ENCODE results near the gene COX8A. TPM values are rescaled to one million over a fixed set of nuclear protein-coding genes. Genes with fewer than 3 reads are reported as not detected.
"Not testable (repeated sequence)": the region's sequence is repeated elsewhere in the genome, so short reads cannot be mapped to it uniquely, and the experiment has no call there.

The COX8A gene
- total and polyA plus RNA-seq, 2 donors (not counting 1 experiment from before 2014, with no cell fraction given) = 99.0 to 244 TPM

DNA sequence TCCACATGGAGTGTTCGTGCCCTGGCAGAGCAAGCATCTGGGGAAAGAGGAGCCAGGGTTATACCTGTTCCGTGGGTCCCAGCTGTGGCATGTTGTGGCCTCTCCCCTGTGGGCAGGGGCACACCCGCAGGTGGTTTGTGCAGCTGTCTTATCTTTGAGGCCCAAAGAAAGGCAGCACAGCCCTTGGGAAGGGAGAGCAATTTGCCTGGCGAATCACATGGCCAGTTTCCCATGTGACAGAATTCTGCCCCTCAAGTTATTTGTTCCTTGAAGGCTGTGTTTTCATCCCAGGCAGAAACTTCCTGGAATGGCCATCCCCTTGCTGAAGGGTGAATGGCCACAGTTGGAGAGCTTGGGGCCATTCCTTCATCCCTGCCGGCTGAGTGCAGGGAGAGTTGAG, 16.4 kb upstream of the COX8A start:
- Histone ChIP-seq H2AFZ (ENCODE audit: insufficient read depth, low read depth, low read length, poor library complexity, severe bottlenecking) (no peak overlapping the region), H3K4me3 (ENCODE audit: control extremely low read depth in 1 of 5, extremely low read depth in 1 of 5, insufficient read depth in 1 of 5, low read depth in 2 of 5, low read length in 4 of 5) (no peak overlapping the region), H3K9ac (ENCODE audit: low read length) (no peak overlapping the region), H3K9me3 (ENCODE audit: control extremely low read depth in 1 of 3, control insufficient read depth in 2 of 3, insufficient read depth in 1 of 3, low read length in 2 of 3) (no peaks in the 10 kb centered on the region), H3K4me1 (ENCODE audit: control insufficient read depth in 2 of 2, insufficient read depth in 2 of 2, low read length in 2 of 2) (no peaks in the 10 kb centered on the region), H4K20me1 (ENCODE audit: control insufficient read depth, insufficient read depth, low read length, poor library complexity, severe bottlenecking) (no peaks in the 10 kb centered on the region), H3K27ac (ENCODE audit: low read length in 2 of 2) (no peak overlapping the region), H3K79me2 (ENCODE audit: control insufficient read depth, insufficient read depth, low read length) (no peaks in the 10 kb centered on the region), H3K27me3 (replicated peaks in 1 of 4; ENCODE audit: control extremely low read depth in 1 of 4, control insufficient read depth in 3 of 4, insufficient read depth in 4 of 4, low read length in 3 of 4) (no peaks in the 10 kb centered on the region), H3K36me3 (replicated peaks in 1 of 2; ENCODE audit: control extremely low read depth in 1 of 2, control insufficient read depth in 1 of 2, extremely low read depth in 1 of 2, insufficient read depth in 2 of 2, low read length in 1 of 2) (peaks cover 0 to 33% of the 10 kb centered on the region in 2 experiments), H3K4me2 (replicated peaks; ENCODE audit: low read depth, low read length, poor library complexity, severe bottlenecking) (no peak overlapping the region)
- Mint-ChIP-seq H3K4me3 (no peak overlapping the region), H3K27ac (no peak overlapping the region), H3K4me1 (peaks cover 2% of the 10 kb centered on the region), H3K27me3 (no peaks in the 10 kb centered on the region), H3K9me3 (ENCODE audit: insufficient read depth) (no peaks in the 10 kb centered on the region)
- TF ChIP-seq CTCF (IDR thresholded peaks at IDR 0.05) (no peak), EZH2 (IDR thresholded peaks at IDR 0.05; ENCODE audit: borderline replicate concordance, insufficient read depth, low read depth, low read length, poor library complexity, severe bottlenecking) (no peak)
- CTCF ChIA-PET = interaction anchor here (1.8 kb wide), 1 partner anchor 121 kb away, joined by 10 read pairs; no protein-coding TSS in a partner anchor
- 86% methylated on average over 3 of the region's 5 CpGs for WGBS (ENCODE audit: insufficient coverage)
- no peak for DNase-seq
- ATAC-seq (ENCODE audit: low read depth) = no peak
- intact Hi-C loops (cut with micrococcal nuclease) = no loop called here
- POLR2A ChIA-PET = no interaction called here

DNA sequence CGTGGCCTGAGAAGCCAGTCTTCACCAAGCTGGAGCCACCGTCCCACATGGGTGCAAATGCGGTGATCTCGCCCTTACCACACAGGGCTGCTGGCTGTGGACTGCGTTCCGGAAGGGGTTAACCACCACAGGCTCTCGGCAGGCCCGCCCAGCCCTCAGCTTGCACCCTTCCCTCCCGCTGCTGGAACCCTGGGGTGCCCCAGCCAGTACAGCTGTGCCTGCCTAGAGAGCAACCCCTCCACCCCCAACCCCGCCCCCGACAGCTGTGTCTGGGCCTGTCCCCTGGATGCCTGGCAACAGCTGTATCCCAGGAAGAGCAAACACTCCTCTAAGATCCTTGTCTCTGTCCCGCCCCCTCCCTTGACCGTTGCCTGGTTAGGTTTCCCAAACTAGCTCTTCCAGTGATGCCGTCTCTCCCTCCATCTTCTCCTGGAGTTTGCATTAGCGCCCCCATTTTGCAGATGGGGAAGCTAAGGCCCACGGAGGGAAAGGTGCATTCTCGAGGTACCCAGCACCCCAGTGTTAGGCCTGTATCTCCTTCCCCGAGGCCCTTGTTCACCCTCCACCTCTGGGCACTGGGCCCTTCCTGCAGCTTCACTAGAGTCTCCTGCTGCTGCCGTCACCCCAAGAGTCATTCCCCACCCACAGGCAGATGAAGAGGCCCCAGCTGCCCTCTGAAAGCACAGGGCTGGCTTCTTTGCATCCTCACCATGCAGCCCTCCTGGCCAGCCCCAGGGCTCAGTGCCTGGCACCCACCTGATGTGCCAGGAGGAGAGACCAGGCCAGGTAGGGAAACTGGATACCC, 12.6 kb upstream of the COX8A start:
- H3K27ac ChIP-seq (ENCODE audit: low read length in 2 of 2) = no peak overlapping the region
- no peak for TF ChIP-seq CTCF (IDR thresholded peaks at IDR 0.05)
- TF ChIP-seq EZH2 (IDR thresholded peaks at IDR 0.05; ENCODE audit: borderline replicate concordance, insufficient read depth, low read depth, low read length, poor library complexity, severe bottlenecking) = no peak
- no peaks in the 10 kb centered on the region for H3K9me3 ChIP-seq (ENCODE audit: control extremely low read depth in 1 of 3, control insufficient read depth in 2 of 3, insufficient read depth in 1 of 3, low read length in 2 of 3)
- no peak for ATAC-seq (ENCODE audit: low read depth)
- Mint-ChIP-seq H3K9me3 (ENCODE audit: insufficient read depth) (no peaks in the 10 kb centered on the region), H3K27me3 (no peaks in the 10 kb centered on the region), H3K4me3 (no peak overlapping the region), H3K27ac (no peak overlapping the region), H3K4me1 (peaks cover 2% of the 10 kb centered on the region)
- H3K4me2 ChIP-seq (replicated peaks; ENCODE audit: low read depth, low read length, poor library complexity, severe bottlenecking) = no peak overlapping the region
- no peaks in the 10 kb centered on the region for H3K4me1 ChIP-seq (ENCODE audit: control insufficient read depth in 2 of 2, insufficient read depth in 2 of 2, low read length in 2 of 2)
- ChIA-PET CTCF (interaction anchor here (1.8 to 2.5 kb wide), 2 partner anchors 16 to 125 kb away, joined by 5 to 6 read pairs; no protein-coding TSS in a partner anchor), POLR2A (no interaction called here)
- H3K9ac ChIP-seq (ENCODE audit: low read length) = no peak overlapping the region
- DNase-seq = no peak
- no peaks in the 10 kb centered on the region for H3K36me3 ChIP-seq (replicated peaks in 1 of 2; ENCODE audit: control extremely low read depth in 1 of 2, control insufficient read depth in 1 of 2, extremely low read depth in 1 of 2, insufficient read depth in 2 of 2, low read length in 1 of 2)
- H3K79me2 ChIP-seq (ENCODE audit: control insufficient read depth, insufficient read depth, low read length) = no peaks in the 10 kb centered on the region
- H3K4me3 ChIP-seq (ENCODE audit: control extremely low read depth in 1 of 5, extremely low read depth in 1 of 5, insufficient read depth in 1 of 5, low read depth in 2 of 5, low read length in 4 of 5) = no peak overlapping the region
- H3K27me3 ChIP-seq (replicated peaks in 1 of 4; ENCODE audit: control extremely low read depth in 1 of 4, control insufficient read depth in 3 of 4, insufficient read depth in 4 of 4, low read length in 3 of 4) = no peaks in the 10 kb centered on the region
- H2AFZ ChIP-seq (ENCODE audit: insufficient read depth, low read depth, low read length, poor library complexity, severe bottlenecking) = no peak overlapping the region
- no peaks in the 10 kb centered on the region for H4K20me1 ChIP-seq (ENCODE audit: control insufficient read depth, insufficient read depth, low read length, poor library complexity, severe bottlenecking)
- WGBS (ENCODE audit: insufficient coverage) = 69% methylated on average over 19 of the region's 19 CpGs
- intact Hi-C loops (cut with micrococcal nuclease) = no loop called here

DNA sequence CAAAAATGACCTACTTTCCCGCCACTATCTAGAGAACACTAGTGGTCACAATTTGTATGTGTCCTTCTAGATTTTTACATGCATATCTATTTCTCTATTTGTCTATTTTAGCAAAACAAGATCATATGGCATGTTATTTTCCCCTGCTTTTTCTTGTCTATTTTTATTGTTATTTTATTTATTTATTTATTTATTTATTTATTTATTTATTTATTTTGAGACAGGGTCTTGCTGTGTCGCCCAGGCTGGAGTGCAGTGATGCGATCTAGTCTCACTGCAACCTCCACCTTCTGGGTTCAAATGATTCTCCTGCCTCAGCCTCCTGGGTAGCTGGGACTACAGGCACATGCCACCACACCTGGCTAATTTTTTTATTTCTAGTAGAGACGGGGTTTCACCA, 10.5 kb upstream of the COX8A start:
- ATAC-seq (ENCODE audit: low read depth); H3K9ac ChIP-seq (ENCODE audit: low read length); intact Hi-C loops (cut with micrococcal nuclease); H3K27me3 ChIP-seq (replicated peaks in 1 of 4; ENCODE audit: control extremely low read depth in 1 of 4, control insufficient read depth in 3 of 4, insufficient read depth in 4 of 4, low read length in 3 of 4); DNase-seq; H3K4me1 Mint-ChIP-seq; H3K36me3 ChIP-seq (replicated peaks in 1 of 2; ENCODE audit: control extremely low read depth in 1 of 2, control insufficient read depth in 1 of 2, extremely low read depth in 1 of 2, insufficient read depth in 2 of 2, low read length in 1 of 2); H3K27me3 Mint-ChIP-seq; H3K9me3 ChIP-seq (ENCODE audit: control extremely low read depth in 1 of 3, control insufficient read depth in 2 of 3, insufficient read depth in 1 of 3, low read length in 2 of 3); H3K4me3 Mint-ChIP-seq; H3K27ac Mint-ChIP-seq; H3K4me1 ChIP-seq (ENCODE audit: control insufficient read depth in 2 of 2, insufficient read depth in 2 of 2, low read length in 2 of 2); H3K4me2 ChIP-seq (replicated peaks; ENCODE audit: low read depth, low read length, poor library complexity, severe bottlenecking); H4K20me1 ChIP-seq (ENCODE audit: control insufficient read depth, insufficient read depth, low read length, poor library complexity, severe bottlenecking); H2AFZ ChIP-seq (ENCODE audit: insufficient read depth, low read depth, low read length, poor library complexity, severe bottlenecking); H3K4me3 ChIP-seq (ENCODE audit: control extremely low read depth in 1 of 5, extremely low read depth in 1 of 5, insufficient read depth in 1 of 5, low read depth in 2 of 5, low read length in 4 of 5); POLR2A ChIA-PET; H3K9me3 Mint-ChIP-seq (ENCODE audit: insufficient read depth); H3K79me2 ChIP-seq (ENCODE audit: control insufficient read depth, insufficient read depth, low read length); H3K27ac ChIP-seq (ENCODE audit: low read length in 2 of 2): not testable (repeated sequence)
- CTCF ChIA-PET = interaction anchor here (1.5 kb wide), 1 partner anchor 18 kb away, joined by 4 read pairs; no protein-coding TSS in a partner anchor
- 100% methylated on average over 2 of the region's 4 CpGs for WGBS (ENCODE audit: insufficient coverage)
